ENCODE results near the gene PIGT.

Gene PIGT

DNA sequence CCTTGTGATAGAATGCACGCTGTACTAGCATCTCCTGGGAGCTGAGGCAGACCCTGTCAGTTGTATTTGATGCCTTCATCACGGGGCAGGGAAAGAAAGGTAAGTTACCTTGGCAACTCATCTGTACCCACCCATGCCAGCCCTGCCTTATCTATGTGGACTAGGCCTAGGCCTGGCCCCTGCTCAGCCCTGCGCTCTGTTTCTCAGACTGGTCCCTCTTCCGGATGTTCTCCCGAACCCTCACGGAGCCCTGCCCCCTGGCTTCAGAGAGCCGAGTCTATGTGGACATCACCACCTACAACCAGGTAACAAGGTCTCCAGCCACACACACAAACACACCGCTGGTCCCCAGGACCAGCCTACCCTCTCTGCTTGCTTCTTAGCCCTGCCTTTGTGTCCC lies 4.2 kb downstream of the PIGT start:
- TF ChIP-seq, protein P1, sequence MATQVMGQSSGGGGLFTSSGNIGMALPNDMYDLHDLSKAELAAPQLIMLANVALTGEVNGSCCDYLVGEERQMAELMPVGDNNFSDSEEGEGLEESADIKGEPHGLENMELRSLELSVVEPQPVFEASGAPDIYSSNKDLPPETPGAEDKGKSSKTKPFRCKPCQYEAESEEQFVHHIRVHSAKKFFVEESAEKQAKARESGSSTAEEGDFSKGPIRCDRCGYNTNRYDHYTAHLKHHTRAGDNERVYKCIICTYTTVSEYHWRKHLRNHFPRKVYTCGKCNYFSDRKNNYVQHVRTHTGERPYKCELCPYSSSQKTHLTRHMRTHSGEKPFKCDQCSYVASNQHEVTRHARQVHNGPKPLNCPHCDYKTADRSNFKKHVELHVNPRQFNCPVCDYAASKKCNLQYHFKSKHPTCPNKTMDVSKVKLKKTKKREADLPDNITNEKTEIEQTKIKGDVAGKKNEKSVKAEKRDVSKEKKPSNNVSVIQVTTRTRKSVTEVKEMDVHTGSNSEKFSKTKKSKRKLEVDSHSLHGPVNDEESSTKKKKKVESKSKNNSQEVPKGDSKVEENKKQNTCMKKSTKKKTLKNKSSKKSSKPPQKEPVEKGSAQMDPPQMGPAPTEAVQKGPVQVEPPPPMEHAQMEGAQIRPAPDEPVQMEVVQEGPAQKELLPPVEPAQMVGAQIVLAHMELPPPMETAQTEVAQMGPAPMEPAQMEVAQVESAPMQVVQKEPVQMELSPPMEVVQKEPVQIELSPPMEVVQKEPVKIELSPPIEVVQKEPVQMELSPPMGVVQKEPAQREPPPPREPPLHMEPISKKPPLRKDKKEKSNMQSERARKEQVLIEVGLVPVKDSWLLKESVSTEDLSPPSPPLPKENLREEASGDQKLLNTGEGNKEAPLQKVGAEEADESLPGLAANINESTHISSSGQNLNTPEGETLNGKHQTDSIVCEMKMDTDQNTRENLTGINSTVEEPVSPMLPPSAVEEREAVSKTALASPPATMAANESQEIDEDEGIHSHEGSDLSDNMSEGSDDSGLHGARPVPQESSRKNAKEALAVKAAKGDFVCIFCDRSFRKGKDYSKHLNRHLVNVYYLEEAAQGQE (IDR thresholded peaks at IDR 0.05; ENCODE audit: insufficient read depth in 1 of 2, low read depth in 2 of 2, low read length in 2 of 2), result no peak
- TF ChIP-seq SIN3A (IDR thresholded peaks at IDR 0.05; ENCODE audit: borderline replicate concordance, insufficient read depth, low read length), result no peak

DNA sequence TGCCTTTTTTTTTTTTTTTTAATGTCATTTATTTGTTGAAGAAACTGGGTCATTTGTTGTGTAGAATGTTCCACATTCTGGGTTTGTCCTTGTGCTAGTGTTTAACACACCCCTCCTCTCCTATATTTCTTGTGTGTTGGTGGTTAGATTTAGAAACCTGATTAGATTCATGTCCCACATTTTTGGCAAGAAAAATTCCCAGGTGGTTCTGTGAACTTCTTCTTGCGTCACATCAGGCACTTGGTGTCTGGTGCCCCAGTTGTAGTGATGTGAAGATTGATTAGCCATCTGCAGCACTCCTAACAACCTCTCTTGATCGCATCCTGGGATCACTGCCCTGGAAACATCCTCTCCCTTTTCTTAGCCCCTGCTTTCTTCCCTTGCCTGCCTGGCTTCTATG lies 7.8 kb downstream of the PIGT start:
- TF ChIP-seq POLR2AphosphoS5 (IDR thresholded peaks at IDR 0.05; ENCODE audit: low read depth, low read length) (no peak), FOXP2 (optimal IDR thresholded peaks at IDR 0.05; ENCODE audit: borderline replicate concordance, extremely low read depth, extremely low read length, insufficient read depth) (no peak), SIN3A (IDR thresholded peaks at IDR 0.05; ENCODE audit: borderline replicate concordance, insufficient read depth, low read length) (no peak), TAF1 (IDR thresholded peaks at IDR 0.05; ENCODE audit: borderline replicate concordance, insufficient read depth, low read length) (no peak)
- TF ChIP-seq, protein P1 (IDR thresholded peaks at IDR 0.05; ENCODE audit: insufficient read depth in 1 of 2, low read depth in 2 of 2, low read length in 2 of 2), result no peak

DNA sequence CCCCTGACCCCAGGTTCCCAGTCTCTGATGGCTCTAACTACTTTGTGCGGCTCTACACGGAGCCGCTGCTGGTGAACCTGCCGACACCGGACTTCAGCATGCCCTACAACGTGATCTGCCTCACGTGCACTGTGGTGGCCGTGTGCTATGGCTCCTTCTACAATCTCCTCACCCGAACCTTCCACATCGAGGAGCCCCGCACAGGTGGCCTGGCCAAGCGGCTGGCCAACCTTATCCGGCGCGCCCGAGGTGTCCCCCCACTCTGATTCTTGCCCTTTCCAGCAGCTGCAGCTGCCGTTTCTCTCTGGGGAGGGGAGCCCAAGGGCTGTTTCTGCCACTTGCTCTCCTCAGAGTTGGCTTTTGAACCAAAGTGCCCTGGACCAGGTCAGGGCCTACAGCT lies 9.6 kb downstream of the PIGT start:
- TF ChIP-seq, protein P1 (IDR thresholded peaks at IDR 0.05; ENCODE audit: insufficient read depth in 1 of 2, low read depth in 2 of 2, low read length in 2 of 2), result no peak
- TF ChIP-seq FOXP2 (optimal IDR thresholded peaks at IDR 0.05; ENCODE audit: borderline replicate concordance, extremely low read depth, extremely low read length, insufficient read depth) (no peak), TAF1 (IDR thresholded peaks at IDR 0.05; ENCODE audit: borderline replicate concordance, insufficient read depth, low read length) (no peak)

DNA sequence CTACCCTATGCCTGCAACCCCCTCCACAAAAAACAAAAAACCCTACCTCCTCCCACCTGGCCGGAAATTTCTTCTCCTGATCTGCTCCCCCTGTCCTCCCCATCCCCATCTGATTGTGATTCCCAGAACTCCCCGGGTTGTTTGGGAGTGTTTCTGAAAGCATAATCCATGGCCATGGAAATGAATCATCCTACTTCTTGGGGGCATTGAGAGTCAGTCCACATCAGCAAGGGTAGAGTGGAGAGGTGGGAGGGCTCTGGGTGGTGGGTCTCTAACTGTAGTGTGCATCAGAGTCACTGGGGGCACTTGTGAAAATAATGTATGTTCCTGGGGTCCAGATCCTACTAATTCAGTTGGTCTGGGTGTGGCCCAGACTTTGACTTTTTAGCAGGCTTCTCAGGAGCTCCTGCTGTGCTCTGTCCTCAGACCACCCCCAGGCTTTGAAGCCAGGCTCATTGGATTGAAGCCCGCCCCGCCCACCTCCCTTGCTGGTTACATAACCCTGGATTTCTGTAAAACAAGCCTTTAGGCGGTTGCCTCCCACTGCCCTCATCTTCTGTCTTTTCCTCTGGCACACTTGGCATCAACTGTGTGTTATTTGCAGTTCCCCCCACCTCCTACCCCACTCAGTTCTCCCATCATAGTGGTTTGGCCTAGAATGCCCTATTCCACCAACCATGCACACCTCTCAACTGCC lies 10.5 kb downstream of the PIGT start:
- TF ChIP-seq FOXP2 (optimal IDR thresholded peaks at IDR 0.05; ENCODE audit: borderline replicate concordance, extremely low read depth, extremely low read length, insufficient read depth), result no peak
- no peak for TF ChIP-seq POLR2AphosphoS5 (IDR thresholded peaks at IDR 0.05; ENCODE audit: low read depth, low read length)
- TF ChIP-seq SIN3A (IDR thresholded peaks at IDR 0.05; ENCODE audit: borderline replicate concordance, insufficient read depth, low read length), result no peak
- TF ChIP-seq, protein P1 (IDR thresholded peaks at IDR 0.05; ENCODE audit: insufficient read depth in 1 of 2, low read depth in 2 of 2, low read length in 2 of 2), result no peak
- TF ChIP-seq TAF1 (IDR thresholded peaks at IDR 0.05; ENCODE audit: borderline replicate concordance, insufficient read depth, low read length), result no peak

Data from PFSK-1 (cell line).